ENCODE results near the gene IL21R.

GRCh38 chr16:27362570-27363245, 39.3 kb upstream of the IL21R start:
- TF ChIP-seq CTCF (IDR thresholded peaks at IDR 0.05) (no peak), POLR2A (IDR thresholded peaks at IDR 0.05) (no peak)

Data from lower leg skin (tissue), 3 donors.